ENCODE measurements around the gene PTPRM. TPM values are rescaled to one million over a fixed set of nuclear protein-coding genes. Genes with fewer than 3 reads are reported as not detected.

The PTPRM gene
- total RNA-seq, 1 experiment from 2014 or later, result 45.6 TPM

DNA sequence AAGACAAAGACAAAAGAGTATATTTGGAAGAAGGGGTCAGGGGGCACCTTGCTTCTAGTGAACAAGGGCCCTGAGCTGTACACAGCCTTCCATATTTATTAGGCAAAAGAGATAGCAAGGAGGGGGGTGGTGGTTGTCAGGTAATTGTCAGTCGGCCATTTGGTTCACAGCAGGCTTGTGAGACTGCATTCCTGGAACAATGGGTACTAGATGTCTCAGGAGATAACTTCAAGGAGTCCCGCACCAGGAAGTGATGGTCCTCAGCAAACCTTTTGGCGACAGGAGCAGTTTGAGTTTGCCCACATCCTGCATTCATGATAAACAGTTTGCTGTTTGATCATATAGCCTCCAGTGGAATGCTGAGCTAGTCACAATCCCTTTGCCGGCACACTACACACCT lies 665.7 kb downstream of the PTPRM start:
- H3K9ac ChIP-seq (ENCODE audit: low read length), result no peak overlapping the region
- POLR2A ChIA-PET (ENCODE audit: unreplicated experiment), result no interaction called here
- no peaks in the 10 kb centered on the region for H3K9me3 ChIP-seq (ENCODE audit: low read length)
- TF ChIP-seq EZH2phosphoT487 (IDR thresholded peaks at IDR 0.05; ENCODE audit: borderline replicate concordance, low read length), result no peak
- TF ChIP-seq, protein P1, sequence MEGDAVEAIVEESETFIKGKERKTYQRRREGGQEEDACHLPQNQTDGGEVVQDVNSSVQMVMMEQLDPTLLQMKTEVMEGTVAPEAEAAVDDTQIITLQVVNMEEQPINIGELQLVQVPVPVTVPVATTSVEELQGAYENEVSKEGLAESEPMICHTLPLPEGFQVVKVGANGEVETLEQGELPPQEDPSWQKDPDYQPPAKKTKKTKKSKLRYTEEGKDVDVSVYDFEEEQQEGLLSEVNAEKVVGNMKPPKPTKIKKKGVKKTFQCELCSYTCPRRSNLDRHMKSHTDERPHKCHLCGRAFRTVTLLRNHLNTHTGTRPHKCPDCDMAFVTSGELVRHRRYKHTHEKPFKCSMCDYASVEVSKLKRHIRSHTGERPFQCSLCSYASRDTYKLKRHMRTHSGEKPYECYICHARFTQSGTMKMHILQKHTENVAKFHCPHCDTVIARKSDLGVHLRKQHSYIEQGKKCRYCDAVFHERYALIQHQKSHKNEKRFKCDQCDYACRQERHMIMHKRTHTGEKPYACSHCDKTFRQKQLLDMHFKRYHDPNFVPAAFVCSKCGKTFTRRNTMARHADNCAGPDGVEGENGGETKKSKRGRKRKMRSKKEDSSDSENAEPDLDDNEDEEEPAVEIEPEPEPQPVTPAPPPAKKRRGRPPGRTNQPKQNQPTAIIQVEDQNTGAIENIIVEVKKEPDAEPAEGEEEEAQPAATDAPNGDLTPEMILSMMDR (conservative IDR thresholded peaks at IDR 0.05; ENCODE audit: low read depth, low read length), result no peak
- no peak for TF ChIP-seq EZH2 (IDR thresholded peaks at IDR 0.05; ENCODE audit: low read length, unreplicated experiment)
- no TSS peak for BruUV-seq (replicated peaks)
- H3K36me3 ChIP-seq (ENCODE audit: low read depth, low read length), result no peaks in the 10 kb centered on the region
- H3F3A ChIP-seq (ENCODE audit: low read length, unreplicated experiment), result no peaks in the 10 kb centered on the region
- peaks cover 20% of the 10 kb centered on the region for H3K4me1 ChIP-seq (ENCODE audit: insufficient read depth, low read length)
- ATAC-seq (no peak), DNase-seq (peak; percentile 56)
- H3K4me3 ChIP-seq (ENCODE audit: low read length), result no peak overlapping the region
- no peaks in the 10 kb centered on the region for H3K9me2 ChIP-seq (replicated peaks; ENCODE audit: low read length)
- no peak overlapping the region for H2AFZ ChIP-seq (ENCODE audit: low read length)
- CTCF ChIA-PET, result no interaction called here
- no peak overlapping the region for H3K4me2 ChIP-seq (ENCODE audit: low read length)
- no peaks in the 10 kb centered on the region for H3K27me3 ChIP-seq (ENCODE audit: low read length)
- H3K27ac ChIP-seq (ENCODE audit: low read length), result no peak overlapping the region
- intact Hi-C loops (cut with micrococcal nuclease), result no loop called here
- H3K79me2 ChIP-seq (ENCODE audit: low read length), result no peaks in the 10 kb centered on the region
- no peaks in the 10 kb centered on the region for H4K20me1 ChIP-seq (ENCODE audit: low read length)

DNA sequence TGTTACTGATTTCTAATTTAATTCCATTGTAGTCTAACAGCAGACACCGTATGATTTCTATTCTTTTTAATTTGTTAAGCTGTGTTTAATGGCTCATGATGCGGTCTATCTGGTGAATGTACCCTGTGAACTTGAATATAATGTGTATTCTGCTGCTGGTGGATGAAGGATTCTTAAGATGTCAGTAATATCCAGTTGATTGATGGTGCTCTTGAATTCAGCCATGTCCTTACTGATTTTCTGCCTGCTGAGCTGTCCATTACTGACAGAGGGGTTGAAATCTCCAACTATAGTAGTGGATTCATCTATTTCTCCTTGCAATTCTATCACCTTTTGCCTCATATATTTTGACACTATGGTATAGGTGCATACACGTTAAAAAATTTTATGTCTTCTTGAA lies 668.8 kb downstream of the PTPRM start:
- H2AFZ ChIP-seq (ENCODE audit: low read length), result no peak overlapping the region
- no peaks in the 10 kb centered on the region for H4K20me1 ChIP-seq (ENCODE audit: low read length)
- ChIA-PET CTCF (no interaction called here), POLR2A (ENCODE audit: unreplicated experiment) (no interaction called here)
- no peak for DNase-seq
- no peak overlapping the region for H3K4me3 ChIP-seq (ENCODE audit: low read length)
- TF ChIP-seq, protein P1 (conservative IDR thresholded peaks at IDR 0.05; ENCODE audit: low read depth, low read length), result no peak
- TF ChIP-seq EZH2 (IDR thresholded peaks at IDR 0.05; ENCODE audit: low read length, unreplicated experiment) (no peak), EZH2phosphoT487 (IDR thresholded peaks at IDR 0.05; ENCODE audit: borderline replicate concordance, low read length) (no peak)
- no peak overlapping the region for H3K27ac ChIP-seq (ENCODE audit: low read length)
- no TSS peak for BruUV-seq (replicated peaks)
- no peak for ATAC-seq
- no peaks in the 10 kb centered on the region for H3K79me2 ChIP-seq (ENCODE audit: low read length)
- H3K9ac ChIP-seq (ENCODE audit: low read length), result no peak overlapping the region
- H3K27me3 ChIP-seq (ENCODE audit: low read length), result no peaks in the 10 kb centered on the region
- intact Hi-C loops (cut with micrococcal nuclease), result no loop called here
- H3F3A ChIP-seq (ENCODE audit: low read length, unreplicated experiment), result no peaks in the 10 kb centered on the region
- no peak overlapping the region for H3K4me2 ChIP-seq (ENCODE audit: low read length)
- H3K36me3 ChIP-seq (ENCODE audit: low read depth, low read length), result no peaks in the 10 kb centered on the region
- no peaks in the 10 kb centered on the region for H3K9me3 ChIP-seq (ENCODE audit: low read length)
- no peaks in the 10 kb centered on the region for H3K9me2 ChIP-seq (replicated peaks; ENCODE audit: low read length)
- 0 out of 2 replicates have a peak, but pooled peaks cover 4% of the 10 kb centered on the region for H3K4me1 ChIP-seq (ENCODE audit: insufficient read depth, low read length)

DNA sequence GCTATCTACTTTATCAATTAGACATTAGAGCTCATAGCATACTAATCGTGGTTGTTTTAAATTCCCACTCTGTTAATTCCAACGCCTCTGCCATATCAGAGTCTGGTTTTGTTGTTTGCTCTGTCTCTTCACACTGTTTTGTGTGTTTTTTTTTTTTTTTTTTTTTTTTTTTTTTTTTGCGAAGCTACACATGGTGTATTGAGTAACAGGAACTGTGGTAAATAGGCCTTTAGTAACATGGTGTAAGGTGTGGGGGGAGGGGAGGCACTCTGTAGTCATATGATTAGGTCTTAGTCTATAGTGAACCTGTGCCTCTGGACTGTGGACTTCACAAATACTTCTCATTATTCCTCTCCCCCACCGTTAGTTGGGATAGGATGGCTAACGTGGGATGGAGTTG lies 671.4 kb downstream of the PTPRM start:
- ATAC-seq, result no peak
- Histone ChIP-seq H2AFZ (ENCODE audit: low read length) (no peak overlapping the region), H3K9me2 (replicated peaks; ENCODE audit: low read length) (no peaks in the 10 kb centered on the region), H4K20me1 (ENCODE audit: low read length) (no peaks in the 10 kb centered on the region), H3K79me2 (ENCODE audit: low read length) (no peaks in the 10 kb centered on the region), H3K27ac (ENCODE audit: low read length) (no peak overlapping the region), H3K4me3 (ENCODE audit: low read length) (no peak overlapping the region), H3K27me3 (ENCODE audit: low read length) (no peaks in the 10 kb centered on the region), H3F3A (ENCODE audit: low read length, unreplicated experiment) (no peaks in the 10 kb centered on the region), H3K9ac (ENCODE audit: low read length) (no peak overlapping the region), H3K4me1 (ENCODE audit: insufficient read depth, low read length) (no peaks in the 10 kb centered on the region), H3K4me2 (ENCODE audit: low read length) (no peak overlapping the region), H3K36me3 (ENCODE audit: low read depth, low read length) (no peaks in the 10 kb centered on the region), H3K9me3 (ENCODE audit: low read length) (no peaks in the 10 kb centered on the region)
- no peak for DNase-seq
- BruUV-seq (replicated peaks), result no TSS peak
- ChIA-PET CTCF (no interaction called here), POLR2A (ENCODE audit: unreplicated experiment) (no interaction called here)
- TF ChIP-seq EZH2 (IDR thresholded peaks at IDR 0.05; ENCODE audit: low read length, unreplicated experiment) (no peak), EZH2phosphoT487 (IDR thresholded peaks at IDR 0.05; ENCODE audit: borderline replicate concordance, low read length) (no peak)
- TF ChIP-seq, protein P1 (conservative IDR thresholded peaks at IDR 0.05; ENCODE audit: low read depth, low read length), result no peak
- intact Hi-C loops (cut with micrococcal nuclease), result no loop called here
